Endometrial microvascular endothelial cells (primary cell): ENCODE results near the gene GRIP2. TPM values are rescaled to one million over a fixed set of nuclear protein-coding genes. Genes with fewer than 3 reads are reported as not detected.

ENCODE experiments used
- in situ Hi-C: cut with HindIII; loops from 2 replicates; pipeline ENCODE4 v1.10.0; 2017; ENCODE audit warnings: low sequenced_read_pairs, low pct_unique_long_range_greater_than_20kb; ENCODE audit errors: inconsistent ontology term
- total RNA-seq: library from RNA; depleted of rRNA; stranded (reverse); fragments of >200 nt; gene quantifications from one replicate; pipeline ENCODE4 v1.2.3, GENCODE V29; 2015; ENCODE audit errors: inconsistent ontology term

GRIP2 gene
- total RNA-seq, 1 donor from 2014 or later: 0.28 TPM

DNA sequence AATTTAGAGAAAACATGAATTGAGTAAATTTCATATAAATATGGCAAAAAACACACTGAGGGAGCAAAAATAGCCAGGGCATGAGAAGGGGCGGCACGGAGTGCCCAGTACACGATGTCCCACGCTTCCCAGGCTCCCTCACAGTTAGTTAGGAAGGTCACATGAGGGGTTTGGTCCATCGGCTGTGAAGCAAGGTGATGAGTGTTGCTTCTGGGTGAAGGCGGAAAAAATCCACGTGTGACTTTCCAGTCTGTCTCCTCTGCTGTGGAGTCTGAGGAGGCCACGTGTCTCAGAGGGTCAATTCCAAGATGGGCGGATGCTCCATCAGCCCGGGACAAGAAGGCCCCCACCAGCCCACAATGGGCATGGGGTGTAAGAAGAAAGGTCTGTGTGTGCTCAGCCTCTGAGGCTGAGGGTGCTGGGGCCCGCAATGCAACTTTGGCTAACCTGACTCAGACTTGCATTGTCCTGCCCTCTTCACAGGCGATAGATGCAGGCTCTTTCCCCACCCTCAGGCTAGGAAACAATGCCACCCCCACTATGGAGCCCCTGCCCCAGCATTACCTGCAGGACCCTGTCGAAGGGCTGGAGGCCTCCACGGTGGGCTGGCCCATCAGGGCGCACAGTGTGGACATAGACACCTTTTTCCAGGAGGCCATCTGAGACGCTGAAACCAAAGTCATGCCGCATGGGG is 45.7 kb downstream of the GRIP2 start:
- in situ Hi-C loops: no loop called here

DNA sequence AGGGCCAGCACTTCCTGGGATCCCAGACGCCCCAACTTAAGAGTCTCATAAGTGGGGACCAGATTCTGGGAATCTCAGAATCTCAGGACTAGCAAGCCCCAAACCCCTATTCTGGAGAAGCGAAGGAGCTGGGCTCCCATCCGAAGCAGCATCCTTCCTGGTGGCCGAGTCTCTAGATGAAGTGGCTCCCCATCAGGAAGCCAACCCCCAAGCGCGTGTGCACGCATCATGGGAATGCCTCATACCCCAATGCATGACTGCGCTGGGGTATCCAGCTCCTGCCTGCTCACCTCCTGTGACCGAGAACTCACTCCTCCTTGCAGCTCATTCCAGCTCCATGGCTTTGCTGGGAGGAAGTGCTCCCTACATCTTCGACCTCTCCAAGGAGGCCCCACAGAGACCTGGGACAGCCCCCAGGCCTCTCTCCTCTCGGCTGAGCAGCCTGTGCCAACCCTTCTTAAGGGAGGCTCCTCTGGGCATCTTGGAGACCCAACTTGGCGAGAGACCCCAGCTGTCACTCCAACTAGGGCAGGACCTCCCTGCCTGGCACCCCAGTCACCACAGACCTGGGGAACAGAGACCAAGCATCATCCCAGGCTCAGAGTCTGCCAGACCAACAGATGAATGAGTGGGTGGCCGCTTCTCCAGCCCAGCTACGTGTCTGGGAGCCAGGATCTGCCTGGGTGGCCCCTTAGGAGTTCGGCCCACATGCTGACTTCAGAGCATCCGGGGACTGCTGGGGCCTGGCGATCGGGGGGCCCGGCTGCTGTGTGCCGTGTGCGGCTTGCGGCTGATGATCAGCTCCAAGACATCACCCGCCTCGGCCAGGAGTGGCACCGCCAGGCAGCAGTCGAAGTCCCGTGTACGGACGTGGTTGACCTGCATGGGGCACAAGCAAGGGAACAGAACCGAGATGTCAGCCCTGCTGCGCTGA is 46.9 kb downstream of the GRIP2 start:
- in situ Hi-C loops: no loop called here

DNA sequence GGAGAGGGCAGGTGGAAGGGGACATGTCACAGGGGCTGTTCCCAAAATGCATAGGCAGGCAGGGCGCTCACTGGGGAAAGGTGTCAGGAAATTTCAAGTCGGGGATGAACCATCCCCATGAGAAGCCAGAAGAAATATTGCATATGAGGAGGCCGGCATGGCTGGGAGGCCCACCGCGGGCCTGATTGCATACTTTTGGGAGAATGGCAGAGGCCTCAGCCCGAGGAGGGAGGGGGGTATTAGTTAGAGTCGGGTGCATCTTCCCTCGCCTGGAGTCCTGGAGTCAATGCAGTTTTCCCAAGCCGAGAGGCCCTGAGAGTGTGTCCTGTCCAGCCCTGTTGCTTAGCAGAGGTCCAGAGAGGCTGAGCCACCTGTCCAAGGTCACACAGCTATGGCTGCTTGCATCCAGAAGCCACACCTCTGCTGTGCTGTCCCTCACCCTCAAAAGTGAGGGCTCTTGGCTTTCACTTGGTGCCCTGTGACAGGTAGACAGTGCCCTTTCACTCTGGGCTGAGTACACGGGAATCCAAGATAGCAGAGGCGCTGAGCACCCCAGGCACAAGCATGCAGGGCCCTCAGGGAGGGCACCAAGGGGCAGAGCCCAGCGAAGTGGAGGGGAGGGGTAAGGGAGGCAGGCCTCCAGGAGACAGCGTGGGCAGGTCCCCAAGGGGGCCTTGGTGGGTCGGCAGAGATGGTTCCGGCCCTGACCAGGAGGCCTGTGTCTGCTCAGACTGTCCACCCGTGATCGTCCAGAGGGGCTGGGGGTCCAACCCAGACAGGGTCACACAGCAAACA is 48.5 kb downstream of the GRIP2 start:
- in situ Hi-C loops: no loop called here

DNA sequence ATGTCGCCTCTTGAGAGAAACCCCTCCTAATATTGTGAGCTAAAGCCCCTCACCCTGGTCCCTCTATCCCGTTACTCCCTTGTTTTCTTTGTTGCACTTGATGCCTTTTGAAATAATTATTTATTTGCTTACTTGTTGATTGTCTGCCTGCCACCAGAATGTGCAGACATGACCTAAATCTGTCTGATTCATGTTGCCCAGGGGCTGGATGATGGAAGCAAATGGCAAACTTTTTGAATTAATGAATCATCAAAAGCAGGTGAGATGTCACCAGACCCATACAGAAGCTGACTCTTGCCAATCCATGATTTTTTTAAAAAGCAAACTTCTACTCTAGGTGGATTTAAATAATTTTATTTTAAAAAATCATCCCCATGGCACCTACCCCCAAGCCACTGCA is 49.3 kb downstream of the GRIP2 start:
- in situ Hi-C loops: no loop called here

DNA sequence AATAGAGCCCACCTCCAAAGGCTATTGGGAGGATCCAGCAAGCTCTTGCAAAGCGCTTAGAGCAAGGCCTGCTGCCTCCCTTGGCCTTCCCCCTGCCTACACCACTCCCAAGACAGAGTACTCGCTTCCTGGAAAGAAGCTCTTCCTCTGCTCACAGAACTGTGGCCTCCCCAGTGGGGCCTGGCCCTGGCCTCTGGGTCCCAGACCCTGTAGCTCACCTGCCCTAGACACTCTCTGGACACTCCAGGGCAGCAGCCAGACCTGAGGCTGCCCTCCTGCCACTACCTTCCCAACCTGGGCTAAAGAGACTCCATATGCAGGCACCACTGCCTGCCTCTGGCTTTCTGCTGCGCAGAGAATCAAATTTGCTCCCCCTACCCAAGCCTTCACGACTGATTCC is 49.9 kb downstream of the GRIP2 start:
- in situ Hi-C loops: no loop called here

DNA sequence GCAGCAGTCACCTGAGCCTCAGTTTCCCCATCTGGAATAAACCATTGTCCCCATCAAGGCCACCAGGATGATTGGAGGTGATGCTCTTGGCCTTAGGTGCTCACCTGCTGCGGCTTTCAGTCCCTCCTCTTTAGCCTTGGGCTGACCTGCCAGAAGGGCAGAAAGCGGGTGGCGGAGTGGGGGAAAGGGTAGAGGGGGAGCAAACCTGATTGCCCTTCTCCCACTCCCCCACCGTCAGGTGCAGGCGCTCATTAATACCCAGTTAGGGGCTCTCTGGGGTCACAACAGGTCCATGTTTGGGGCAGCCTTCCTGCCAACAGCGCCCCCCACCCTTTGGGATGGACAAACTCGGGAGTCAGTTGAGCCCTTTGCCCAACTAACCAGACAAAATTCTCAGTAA is 50.5 kb downstream of the GRIP2 start:
- in situ Hi-C loops: no loop called here

DNA sequence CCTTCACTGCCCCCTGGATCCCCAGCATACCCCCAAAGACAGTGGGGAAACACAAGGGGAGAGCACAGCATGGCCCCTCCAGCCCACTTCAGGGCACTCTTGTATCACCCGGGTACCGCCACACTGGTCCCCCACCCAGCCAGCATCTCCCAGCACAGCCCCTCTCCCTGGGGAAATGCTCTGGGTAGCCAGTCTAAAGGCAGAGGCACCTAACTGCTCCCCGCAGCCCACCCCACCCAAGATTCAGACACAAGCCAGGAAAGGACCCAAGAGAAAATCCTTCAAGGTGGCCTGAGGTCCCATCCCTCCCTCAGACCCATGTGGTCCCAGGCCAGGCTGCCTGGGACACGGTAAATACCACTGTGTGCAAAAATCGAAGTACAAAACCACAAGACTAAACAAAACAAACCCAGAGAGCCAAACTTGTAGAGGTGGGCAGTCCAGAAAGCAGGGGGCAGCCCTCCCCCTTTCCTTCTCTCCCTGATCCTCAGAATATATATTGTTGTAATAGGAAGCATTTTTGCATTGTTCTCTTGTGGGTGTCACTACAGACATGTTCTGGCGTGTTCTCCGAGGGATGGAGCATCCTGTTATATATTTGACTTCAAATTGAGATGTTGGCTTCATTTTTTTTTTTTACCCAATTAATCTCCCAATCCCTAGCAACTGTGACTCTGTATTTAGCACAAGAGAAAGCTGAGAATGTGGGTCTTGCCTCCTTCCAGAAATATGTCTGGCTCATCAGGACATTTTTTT is 51.7 kb downstream of the GRIP2 start:
- in situ Hi-C loops: no loop called here

DNA sequence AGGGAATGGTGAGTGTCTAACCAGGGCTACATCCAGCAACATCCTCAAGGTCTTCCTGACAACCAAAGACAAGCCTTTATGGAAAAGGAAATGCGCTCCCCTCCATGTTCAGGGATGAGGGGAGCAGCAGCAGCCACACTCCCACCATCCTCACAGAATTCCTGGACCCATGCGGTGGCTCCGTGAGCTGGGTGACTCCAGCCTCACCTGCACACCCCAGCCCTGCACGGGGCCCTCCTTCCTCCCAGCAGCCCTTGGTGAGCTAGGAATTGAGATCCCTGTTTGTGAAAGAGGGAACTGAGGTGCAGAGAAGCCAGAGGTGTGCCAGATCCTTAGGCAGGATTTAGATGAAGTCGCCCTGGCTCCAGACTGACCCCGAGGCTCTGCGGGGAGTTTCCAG is 52.3 kb downstream of the GRIP2 start:
- in situ Hi-C loops: no loop called here

DNA sequence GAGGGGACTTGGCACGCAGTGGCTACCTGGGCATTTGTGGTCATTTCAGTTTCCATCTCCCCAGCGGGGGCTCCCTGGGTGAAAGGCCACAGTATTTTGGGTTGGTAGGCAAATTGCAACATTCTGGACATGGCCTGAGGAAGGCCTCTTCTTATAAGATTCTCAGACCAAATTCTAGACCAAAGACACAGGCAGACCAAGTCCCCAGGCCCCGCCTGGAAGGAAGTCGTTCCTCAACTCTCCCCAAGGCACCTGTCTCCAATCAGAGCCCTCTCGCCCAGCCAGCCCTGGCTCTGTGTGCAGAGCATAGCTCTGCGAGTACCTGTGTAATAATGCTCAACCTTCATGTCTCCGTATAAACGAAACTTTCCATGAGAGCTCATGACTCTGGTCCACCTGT is 53.1 kb downstream of the GRIP2 start:
- in situ Hi-C loops: no loop called here

DNA sequence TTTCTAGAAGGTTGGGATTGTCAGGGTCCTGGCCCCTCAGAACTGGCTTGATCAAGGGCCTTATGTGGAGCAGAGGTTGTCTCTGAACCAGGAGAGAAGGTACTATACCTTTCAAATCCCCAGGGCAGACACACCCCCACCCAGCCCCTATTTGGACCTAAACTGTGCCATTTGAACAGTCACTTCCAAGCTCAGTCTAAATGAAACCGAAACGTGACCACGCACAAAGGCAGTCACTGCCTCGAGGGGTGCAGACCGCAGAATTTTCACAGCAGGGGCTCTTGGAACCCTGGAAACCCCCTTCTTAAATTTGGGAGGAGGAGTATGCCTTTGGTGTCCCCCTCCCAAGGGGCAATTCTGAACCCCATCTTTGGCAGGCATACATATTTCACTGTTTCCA is 53.7 kb downstream of the GRIP2 start:
- in situ Hi-C loops: no loop called here

DNA sequence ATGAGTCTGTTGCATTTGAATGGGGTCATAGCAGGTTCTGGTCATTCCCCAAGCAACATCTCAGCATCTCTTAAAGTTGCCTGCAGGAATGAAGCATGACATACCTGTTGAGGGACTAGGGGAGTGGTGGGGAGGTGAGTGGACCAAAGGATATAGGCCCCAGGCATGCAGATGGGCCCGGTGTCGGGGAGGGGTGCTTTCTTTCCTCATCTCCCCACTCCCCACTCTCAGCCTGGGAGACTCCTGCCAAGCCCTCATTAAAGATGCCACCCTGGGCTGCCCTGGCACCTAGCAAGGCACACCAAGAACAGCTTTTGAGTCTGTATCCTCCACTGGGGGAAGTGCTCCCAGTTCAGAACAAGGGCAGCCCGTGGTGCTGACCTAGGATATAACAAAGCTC is 54.2 kb downstream of the GRIP2 start:
- in situ Hi-C loops: no loop called here

DNA sequence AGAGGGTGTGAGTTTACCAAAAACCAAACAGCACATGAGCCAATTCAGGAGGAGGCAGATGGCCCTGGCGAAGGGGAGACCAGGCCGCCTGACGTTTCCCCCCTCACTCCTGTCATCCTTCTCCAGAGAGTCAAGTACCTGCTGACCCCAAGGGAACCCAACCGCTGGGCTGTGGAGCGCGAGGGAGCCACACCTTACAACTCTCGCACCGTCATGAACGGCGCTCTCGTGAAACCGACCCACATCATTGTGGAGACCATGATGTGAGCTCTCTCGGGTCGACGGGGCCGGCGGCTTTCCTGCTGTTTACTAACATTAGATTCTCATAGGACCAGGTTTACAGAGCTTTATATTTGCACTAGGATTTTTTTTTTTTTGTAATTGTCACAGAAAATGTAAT is 55.4 kb downstream of the GRIP2 start:
- in situ Hi-C loops: no loop called here

DNA sequence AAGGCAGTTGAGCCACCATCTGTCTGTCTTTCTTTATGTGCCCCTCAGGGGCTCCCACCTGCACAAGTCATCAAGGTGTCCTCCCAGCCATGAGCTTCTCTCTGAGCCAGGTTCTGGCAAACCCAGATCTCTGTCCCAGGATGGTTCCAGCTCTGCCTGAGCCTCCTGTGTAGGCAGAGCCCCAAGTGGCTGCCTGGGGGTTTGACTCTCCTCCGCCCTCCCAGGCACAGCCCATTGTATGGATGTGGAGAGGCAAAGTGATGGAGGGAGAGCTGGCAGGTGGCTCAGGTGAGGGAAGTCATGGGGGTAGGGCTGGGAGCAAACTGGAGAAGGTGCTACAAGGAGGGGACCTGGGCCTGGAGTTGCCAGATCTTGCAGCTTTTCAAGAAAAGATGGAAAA is 56.9 kb downstream of the GRIP2 start:
- in situ Hi-C loops: no loop called here

DNA sequence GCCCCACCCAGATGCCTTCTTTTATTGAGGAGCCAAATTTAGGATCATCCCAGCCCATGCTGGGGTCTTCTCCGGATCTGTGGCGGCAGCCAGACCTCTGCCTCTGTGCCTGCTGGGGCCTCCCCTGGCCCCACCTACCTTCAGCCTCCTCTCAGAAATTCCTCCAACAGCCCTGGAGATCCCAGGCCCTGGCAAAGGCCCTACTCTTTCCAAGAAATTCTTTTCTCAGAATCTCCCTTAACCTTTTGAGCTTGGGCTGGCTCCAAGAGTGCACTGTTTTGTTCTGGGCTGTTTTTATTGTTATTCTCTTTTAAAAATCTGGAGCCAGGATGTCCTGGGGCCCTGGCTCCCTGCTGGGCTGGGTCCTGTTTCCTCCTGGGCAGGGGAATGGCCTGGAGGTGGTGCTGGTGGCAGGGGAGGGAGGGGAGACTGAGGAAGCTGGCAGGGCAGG is 57.8 kb downstream of the GRIP2 start:
- in situ Hi-C loops: no loop called here

DNA sequence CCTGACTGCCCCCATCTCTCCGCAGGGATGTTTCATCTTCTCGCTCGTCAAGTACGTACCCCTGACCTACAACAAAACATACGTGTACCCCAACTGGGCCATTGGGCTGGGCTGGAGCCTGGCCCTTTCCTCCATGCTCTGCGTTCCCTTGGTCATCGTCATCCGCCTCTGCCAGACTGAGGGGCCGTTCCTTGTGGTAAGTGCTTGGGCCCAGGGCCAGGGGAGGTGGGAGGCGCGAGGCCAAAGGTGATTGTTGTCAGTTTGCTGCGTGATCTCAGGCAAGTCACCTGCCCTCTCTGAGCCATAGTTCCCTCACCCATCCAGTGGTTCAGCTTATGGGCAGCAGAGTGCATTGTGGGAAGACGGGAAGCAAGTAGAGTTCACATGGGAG is 58.5 kb downstream of the GRIP2 start:
- in situ Hi-C loops: no loop called here

DNA sequence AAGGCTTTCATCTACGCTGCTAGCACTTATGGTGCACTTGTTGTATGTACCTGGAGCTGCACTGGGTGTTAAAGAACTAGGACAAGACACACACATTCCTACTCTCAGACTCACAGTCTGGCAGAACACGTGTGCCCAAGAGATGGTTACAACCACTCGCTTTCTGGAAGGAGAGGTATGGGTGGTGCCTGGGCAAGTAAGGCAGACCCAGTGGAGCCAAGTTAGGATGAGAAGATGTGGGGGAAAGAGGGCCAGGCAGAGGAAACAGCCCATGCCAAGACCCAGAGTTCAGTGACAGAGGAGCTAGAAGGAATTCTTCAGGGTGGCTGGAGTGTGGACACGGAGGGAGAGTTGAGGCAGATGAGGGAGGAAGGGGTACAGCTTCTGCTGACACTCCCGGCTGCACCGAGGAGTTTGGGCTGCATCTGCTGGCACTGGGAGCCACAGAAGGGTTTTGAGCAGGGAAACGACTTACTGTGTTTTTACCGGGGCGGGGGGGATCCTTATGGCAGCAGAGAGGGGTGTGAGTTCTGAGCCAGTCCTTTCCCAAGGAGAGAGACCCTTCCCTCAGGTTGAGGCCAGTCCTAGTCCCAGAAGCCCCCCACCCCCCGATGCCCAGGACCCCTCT is 59.0 kb downstream of the GRIP2 start:
- in situ Hi-C loops: no loop called here

DNA sequence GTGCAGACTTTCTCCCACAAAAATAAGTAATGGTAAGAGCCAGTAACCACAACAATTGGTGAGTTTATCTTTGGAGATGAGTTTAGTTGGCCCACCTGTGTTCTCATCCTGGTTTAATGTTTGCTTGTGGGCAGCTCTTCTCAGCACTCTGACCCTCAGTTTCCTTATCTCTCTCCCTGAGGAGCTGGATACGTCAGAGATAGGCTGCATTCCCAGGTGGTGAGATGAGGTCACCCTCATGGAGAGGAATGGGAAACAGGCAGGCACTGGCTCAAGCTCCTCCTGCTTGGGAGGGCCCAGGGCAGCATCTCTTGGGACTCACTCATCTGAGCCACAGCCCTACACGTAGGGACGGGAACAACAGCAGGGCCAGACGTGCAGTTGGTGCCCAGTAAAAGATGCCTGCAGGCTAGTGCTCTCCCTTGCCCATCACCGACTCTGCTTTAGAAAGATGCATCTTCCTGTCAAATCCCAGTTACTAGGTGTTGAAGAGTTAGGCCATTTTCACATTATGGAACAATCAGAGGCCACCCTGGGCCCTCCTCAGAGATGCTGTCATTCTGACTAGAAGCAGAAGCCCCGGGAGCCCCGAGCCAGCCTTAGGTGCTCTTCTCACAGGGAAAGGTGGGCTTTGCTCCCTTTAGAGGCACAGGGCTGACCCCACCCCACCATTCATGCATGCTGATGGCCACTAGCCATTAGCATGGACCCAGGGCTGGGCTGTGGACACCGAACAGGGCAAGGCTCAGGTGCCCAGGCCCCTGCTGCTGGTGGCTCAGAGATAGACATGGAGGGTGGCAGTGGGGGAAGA is 59.7 kb downstream of the GRIP2 start:
- in situ Hi-C loops: no loop called here

DNA sequence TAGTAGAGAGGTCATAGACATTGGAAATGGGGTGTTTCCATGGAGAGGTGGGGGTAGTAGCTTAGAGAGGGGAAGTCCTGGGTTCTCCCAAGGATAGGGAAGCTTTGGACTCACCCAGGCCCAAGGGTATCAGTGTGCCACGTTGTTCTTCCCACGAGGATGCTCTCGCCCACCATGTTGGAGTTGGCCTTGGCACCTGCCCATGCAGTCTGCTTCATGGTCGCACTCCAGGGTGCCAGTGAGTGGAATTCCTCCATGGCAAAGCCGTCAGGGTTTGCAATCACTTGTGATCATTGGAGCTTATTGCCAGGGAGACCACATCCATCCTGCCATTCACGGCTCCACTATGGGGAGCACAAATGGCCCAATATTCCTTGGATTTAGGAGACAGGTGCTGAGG is 60.6 kb downstream of the GRIP2 start:
- in situ Hi-C loops: no loop called here
